ENCODE results near the gene HMGN2. TPM values are rescaled to one million over a fixed set of nuclear protein-coding genes. Genes with fewer than 3 reads are reported as not detected.

The HMGN2 gene
- total and polyA plus RNA-seq, 4 donors, result 51.8 to 218 (median 132) TPM

DNA sequence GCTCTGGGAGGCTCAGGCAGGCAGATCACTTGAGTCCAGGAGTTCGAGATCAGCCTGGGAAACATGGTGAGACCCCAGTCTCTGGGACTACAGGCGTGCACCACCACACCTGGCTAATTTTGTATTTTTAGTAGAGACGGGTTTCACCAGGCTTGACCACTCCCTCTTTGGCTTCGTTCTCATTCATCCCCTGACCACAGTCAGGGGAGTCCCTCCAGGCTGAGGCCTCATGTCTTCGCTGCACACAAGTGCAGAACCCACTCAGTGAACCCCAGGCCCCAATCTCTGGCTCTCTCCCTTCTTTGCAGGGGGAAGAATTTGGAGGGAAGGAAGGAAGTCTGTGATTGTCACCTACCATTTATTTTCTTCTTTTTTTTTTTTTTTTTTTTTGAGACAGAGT lies 48.1 kb downstream of the HMGN2 start:
- no peaks in the 10 kb centered on the region for H3K27me3 ChIP-seq (ENCODE audit: control insufficient read depth in 4 of 4, insufficient read depth in 4 of 4, low read length in 3 of 4)
- no peak overlapping the region for H3K27ac ChIP-seq (ENCODE audit: low read depth in 1 of 2, low read length in 2 of 2)
- no peaks in the 10 kb centered on the region for H3K36me3 ChIP-seq (ENCODE audit: control insufficient read depth in 4 of 4, insufficient read depth in 3 of 4, low read depth in 1 of 4, low read length in 3 of 4)
- H3K4me1 ChIP-seq (ENCODE audit: control insufficient read depth in 4 of 4, insufficient read depth in 4 of 4, low read length in 3 of 4), result no peaks in the 10 kb centered on the region
- no peak for DNase-seq (ENCODE audit: low spot score)
- no peak for TF ChIP-seq FOXA1 (IDR thresholded peaks at IDR 0.05)
- TF ChIP-seq RXRA (IDR thresholded peaks at IDR 0.05), result no peak
- TF ChIP-seq, protein P1, sequence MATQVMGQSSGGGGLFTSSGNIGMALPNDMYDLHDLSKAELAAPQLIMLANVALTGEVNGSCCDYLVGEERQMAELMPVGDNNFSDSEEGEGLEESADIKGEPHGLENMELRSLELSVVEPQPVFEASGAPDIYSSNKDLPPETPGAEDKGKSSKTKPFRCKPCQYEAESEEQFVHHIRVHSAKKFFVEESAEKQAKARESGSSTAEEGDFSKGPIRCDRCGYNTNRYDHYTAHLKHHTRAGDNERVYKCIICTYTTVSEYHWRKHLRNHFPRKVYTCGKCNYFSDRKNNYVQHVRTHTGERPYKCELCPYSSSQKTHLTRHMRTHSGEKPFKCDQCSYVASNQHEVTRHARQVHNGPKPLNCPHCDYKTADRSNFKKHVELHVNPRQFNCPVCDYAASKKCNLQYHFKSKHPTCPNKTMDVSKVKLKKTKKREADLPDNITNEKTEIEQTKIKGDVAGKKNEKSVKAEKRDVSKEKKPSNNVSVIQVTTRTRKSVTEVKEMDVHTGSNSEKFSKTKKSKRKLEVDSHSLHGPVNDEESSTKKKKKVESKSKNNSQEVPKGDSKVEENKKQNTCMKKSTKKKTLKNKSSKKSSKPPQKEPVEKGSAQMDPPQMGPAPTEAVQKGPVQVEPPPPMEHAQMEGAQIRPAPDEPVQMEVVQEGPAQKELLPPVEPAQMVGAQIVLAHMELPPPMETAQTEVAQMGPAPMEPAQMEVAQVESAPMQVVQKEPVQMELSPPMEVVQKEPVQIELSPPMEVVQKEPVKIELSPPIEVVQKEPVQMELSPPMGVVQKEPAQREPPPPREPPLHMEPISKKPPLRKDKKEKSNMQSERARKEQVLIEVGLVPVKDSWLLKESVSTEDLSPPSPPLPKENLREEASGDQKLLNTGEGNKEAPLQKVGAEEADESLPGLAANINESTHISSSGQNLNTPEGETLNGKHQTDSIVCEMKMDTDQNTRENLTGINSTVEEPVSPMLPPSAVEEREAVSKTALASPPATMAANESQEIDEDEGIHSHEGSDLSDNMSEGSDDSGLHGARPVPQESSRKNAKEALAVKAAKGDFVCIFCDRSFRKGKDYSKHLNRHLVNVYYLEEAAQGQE (IDR thresholded peaks at IDR 0.05), result no peak
- no peak for TF ChIP-seq NR2F2 (IDR thresholded peaks at IDR 0.05)
- TF ChIP-seq EGR1 (IDR thresholded peaks at IDR 0.05; ENCODE audit: low read depth in 2 of 2), result no peak
- H3K9ac ChIP-seq (ENCODE audit: low read depth in 1 of 2, low read length in 2 of 2), result no peak overlapping the region
- no peaks in the 10 kb centered on the region for H3K9me3 ChIP-seq (ENCODE audit: control insufficient read depth in 4 of 4, low read length in 3 of 4)
- H3K4me3 ChIP-seq (ENCODE audit: low read depth in 1 of 3, low read length in 3 of 3), result no peak overlapping the region
- WGBS, result 90% methylated on average over 5 of the region's 5 CpGs

DNA sequence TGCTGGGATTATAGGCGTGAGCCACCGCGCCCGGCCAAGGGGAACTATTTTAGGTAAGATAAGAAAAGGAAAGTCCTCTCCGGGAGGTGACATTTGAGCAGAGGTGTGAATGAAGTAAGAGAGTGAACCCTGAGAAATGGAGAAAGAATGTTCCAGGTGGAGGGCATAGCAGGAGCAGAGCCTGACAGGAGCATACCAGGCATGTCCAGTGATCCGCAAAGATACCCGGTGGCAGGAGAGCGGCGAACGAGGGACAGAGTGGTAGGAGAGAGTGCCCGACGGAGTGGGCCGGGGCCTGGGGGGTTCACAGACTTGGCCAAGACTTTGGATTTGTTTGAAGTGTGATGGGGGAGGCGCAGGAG lies 49.4 kb downstream of the HMGN2 start:
- Histone ChIP-seq H3K9me3 (ENCODE audit: control insufficient read depth in 4 of 4, low read length in 3 of 4) (no peaks in the 10 kb centered on the region), H3K9ac (ENCODE audit: low read depth in 1 of 2, low read length in 2 of 2) (no peak overlapping the region), H3K4me1 (ENCODE audit: control insufficient read depth in 4 of 4, insufficient read depth in 4 of 4, low read length in 3 of 4) (no peaks in the 10 kb centered on the region), H3K27me3 (ENCODE audit: control insufficient read depth in 4 of 4, insufficient read depth in 4 of 4, low read length in 3 of 4) (no peaks in the 10 kb centered on the region), H3K4me3 (ENCODE audit: low read depth in 1 of 3, low read length in 3 of 3) (no peak overlapping the region), H3K36me3 (ENCODE audit: control insufficient read depth in 4 of 4, insufficient read depth in 3 of 4, low read depth in 1 of 4, low read length in 3 of 4) (no peaks in the 10 kb centered on the region), H3K27ac (ENCODE audit: low read depth in 1 of 2, low read length in 2 of 2) (no peak overlapping the region)
- WGBS, result 72% methylated on average over 14 of the region's 14 CpGs
- no peak for DNase-seq (ENCODE audit: low spot score)
- TF ChIP-seq, protein P2, sequence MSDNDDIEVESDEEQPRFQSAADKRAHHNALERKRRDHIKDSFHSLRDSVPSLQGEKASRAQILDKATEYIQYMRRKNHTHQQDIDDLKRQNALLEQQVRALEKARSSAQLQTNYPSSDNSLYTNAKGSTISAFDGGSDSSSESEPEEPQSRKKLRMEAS (IDR thresholded peaks at IDR 0.05), result no peak
- TF ChIP-seq HNF4A (conservative IDR thresholded peaks at IDR 0.05), result no peak
- no peak for TF ChIP-seq GABPA (IDR thresholded peaks at IDR 0.05 in 1 of 2, conservative IDR thresholded peaks at IDR 0.05 in 1 of 2)
- TF ChIP-seq EGR1 (IDR thresholded peaks at IDR 0.05; ENCODE audit: low read depth in 2 of 2), result no peak
- no peak for TF ChIP-seq SP1 (IDR thresholded peaks at IDR 0.05)
- TF ChIP-seq HNF4G (IDR thresholded peaks at IDR 0.05), result no peak
- no peak for TF ChIP-seq NR2F2 (IDR thresholded peaks at IDR 0.05)
- TF ChIP-seq FOXA2 (IDR thresholded peaks at IDR 0.05), result no peak

DNA sequence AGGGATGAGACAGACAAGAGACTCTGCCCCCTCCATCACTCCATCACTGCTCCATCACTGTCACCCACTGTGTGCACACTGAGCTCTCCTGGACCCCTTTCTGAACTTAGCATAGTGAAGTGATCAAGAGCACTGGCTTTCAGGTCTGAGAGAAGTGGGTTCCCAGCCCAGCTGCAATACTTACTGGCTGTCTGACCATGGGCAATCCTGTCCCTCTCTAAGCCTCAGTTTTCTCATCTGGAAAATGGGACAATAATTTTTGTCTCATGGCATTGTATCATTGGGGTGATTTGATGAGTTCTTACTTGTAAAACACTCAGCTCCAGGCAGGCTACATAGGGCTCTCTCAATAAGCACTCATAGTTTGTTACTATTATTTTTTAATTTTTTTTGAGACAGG lies 49.8 kb downstream of the HMGN2 start:
- Histone ChIP-seq H3K27ac (ENCODE audit: low read depth in 1 of 2, low read length in 2 of 2) (no peak overlapping the region), H3K36me3 (ENCODE audit: control insufficient read depth in 4 of 4, insufficient read depth in 3 of 4, low read depth in 1 of 4, low read length in 3 of 4) (no peaks in the 10 kb centered on the region), H3K4me3 (ENCODE audit: low read depth in 1 of 3, low read length in 3 of 3) (no peak overlapping the region), H3K27me3 (ENCODE audit: control insufficient read depth in 4 of 4, insufficient read depth in 4 of 4, low read length in 3 of 4) (no peaks in the 10 kb centered on the region), H3K4me1 (ENCODE audit: control insufficient read depth in 4 of 4, insufficient read depth in 4 of 4, low read length in 3 of 4) (no peaks in the 10 kb centered on the region), H3K9ac (ENCODE audit: low read depth in 1 of 2, low read length in 2 of 2) (no peak overlapping the region), H3K9me3 (ENCODE audit: control insufficient read depth in 4 of 4, low read length in 3 of 4) (no peaks in the 10 kb centered on the region)
- TF ChIP-seq YY1 (IDR thresholded peaks at IDR 0.05) (no peak), HNF4A (conservative IDR thresholded peaks at IDR 0.05) (no peak), RXRA (IDR thresholded peaks at IDR 0.05) (no peak), FOXA2 (IDR thresholded peaks at IDR 0.05) (no peak), JUND (IDR thresholded peaks at IDR 0.05) (no peak), GABPA (IDR thresholded peaks at IDR 0.05 in 1 of 2, conservative IDR thresholded peaks at IDR 0.05 in 1 of 2) (no peak), SP1 (IDR thresholded peaks at IDR 0.05) (no peak), RAD21 (IDR thresholded peaks at IDR 0.05) (no peak)
- TF ChIP-seq, protein P3, sequence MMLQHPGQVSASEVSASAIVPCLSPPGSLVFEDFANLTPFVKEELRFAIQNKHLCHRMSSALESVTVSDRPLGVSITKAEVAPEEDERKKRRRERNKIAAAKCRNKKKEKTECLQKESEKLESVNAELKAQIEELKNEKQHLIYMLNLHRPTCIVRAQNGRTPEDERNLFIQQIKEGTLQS (IDR thresholded peaks at IDR 0.05), result no peak
- no peak for DNase-seq (ENCODE audit: low spot score)

All from liver (tissue), 9 donors.